ENCODE data around the gene GMPR. TPM values are rescaled to one million over a fixed set of nuclear protein-coding genes. Genes with fewer than 3 reads are reported as not detected.

The GMPR gene
- total and polyA plus RNA-seq, 7 donors: 2.8 to 26.5 (median 15.0) TPM

DNA sequence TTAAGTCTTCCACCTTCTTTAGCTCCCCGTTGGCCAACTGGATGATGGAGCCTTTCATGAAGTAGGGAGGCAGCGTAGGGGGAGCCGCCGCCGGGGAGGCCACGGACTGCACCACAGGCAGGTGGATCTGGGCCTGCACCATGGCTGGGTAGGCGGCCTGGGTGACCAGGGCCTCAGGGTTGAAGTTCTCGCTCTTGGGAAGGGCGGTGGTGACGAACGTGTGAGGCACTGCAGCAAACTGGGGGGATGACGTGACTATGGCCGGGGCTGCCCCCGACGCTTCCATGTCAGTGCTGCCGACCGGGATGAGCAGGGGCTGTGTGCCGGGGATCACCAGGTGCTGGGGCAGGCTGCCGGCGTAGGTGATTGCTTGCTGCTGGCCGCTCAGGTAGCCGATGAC, 88.1 kb downstream of the GMPR start:
- Histone ChIP-seq H3K4me1 (peaks cover 0 to 30% (median 26%) of the 10 kb centered on the region in 4 donors), H3K27ac (no peak overlapping the region), H3K4me3 (no peak overlapping the region), H3K27me3 (no peaks in the 10 kb centered on the region), H3K9me3 (no peaks in the 10 kb centered on the region), H3K36me3 (peaks cover 0 to 33% (median 20%) of the 10 kb centered on the region in 4 donors)
- intact Hi-C loops (cut with DNase I): no loop called here
- WGBS, 2 donors: 97 to 98% methylated on average over 22 of the region's 22 CpGs
- TF ChIP-seq POLR2AphosphoS5 (IDR thresholded peaks at IDR 0.05) (no peak), POLR2A (IDR thresholded peaks at IDR 0.05) (no peak), EP300 (IDR thresholded peaks at IDR 0.05) (no peak)
- TF ChIP-seq, protein P1, sequence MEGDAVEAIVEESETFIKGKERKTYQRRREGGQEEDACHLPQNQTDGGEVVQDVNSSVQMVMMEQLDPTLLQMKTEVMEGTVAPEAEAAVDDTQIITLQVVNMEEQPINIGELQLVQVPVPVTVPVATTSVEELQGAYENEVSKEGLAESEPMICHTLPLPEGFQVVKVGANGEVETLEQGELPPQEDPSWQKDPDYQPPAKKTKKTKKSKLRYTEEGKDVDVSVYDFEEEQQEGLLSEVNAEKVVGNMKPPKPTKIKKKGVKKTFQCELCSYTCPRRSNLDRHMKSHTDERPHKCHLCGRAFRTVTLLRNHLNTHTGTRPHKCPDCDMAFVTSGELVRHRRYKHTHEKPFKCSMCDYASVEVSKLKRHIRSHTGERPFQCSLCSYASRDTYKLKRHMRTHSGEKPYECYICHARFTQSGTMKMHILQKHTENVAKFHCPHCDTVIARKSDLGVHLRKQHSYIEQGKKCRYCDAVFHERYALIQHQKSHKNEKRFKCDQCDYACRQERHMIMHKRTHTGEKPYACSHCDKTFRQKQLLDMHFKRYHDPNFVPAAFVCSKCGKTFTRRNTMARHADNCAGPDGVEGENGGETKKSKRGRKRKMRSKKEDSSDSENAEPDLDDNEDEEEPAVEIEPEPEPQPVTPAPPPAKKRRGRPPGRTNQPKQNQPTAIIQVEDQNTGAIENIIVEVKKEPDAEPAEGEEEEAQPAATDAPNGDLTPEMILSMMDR (IDR thresholded peaks at IDR 0.05): no peak
- no peak for DNase-seq

DNA sequence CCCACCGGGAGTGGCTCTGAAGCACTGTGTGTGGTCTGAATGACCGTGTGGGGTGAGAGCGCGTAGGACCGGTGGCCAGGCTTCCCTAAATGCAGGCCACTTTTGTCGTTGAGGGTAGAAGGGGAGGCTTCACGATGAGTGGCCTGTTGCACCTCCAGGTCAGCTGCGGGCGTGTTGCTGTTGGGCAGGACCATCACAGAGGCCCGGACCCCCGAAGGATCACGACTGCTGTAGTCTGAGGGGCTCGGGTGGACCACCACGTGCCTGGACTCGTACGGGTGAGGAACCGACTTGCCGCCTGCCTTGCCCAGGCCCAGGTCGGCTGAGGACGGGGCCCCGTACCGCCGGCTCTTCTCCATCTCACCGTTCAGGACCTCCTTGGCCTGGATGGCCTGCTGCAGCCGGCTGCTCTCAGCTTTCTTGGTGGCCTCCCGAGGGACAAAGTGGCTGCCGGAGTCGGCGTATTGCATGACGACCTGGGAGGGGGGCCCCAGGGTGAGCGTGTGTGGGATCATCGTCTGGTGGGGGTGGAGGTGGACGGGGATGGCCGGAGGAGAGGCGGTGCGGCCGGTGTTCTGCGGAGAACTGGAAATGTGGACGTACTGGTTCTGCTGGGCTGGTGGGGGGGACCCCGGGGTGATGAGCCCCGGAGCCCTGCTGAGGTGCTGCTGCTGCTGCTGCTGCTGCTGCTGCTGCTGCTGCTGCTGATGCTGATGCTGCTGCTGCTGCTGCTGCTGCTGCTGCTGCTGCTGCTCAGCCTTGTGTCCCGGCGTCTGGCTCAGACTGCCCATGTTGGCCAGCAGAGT, 88.8 kb downstream of the GMPR start:
- no peaks in the 10 kb centered on the region for H3K9me3 ChIP-seq
- intact Hi-C loops (cut with DNase I): no loop called here
- peaks cover 0 to 33% (median 20%) of the 10 kb centered on the region in 4 donors for H3K36me3 ChIP-seq
- no peak for DNase-seq
- WGBS, 2 donors: 97% methylated on average over 43 of the region's 43 CpGs
- no peak for TF ChIP-seq POLR2AphosphoS5 (IDR thresholded peaks at IDR 0.05)
- TF ChIP-seq POLR2A (IDR thresholded peaks at IDR 0.05): no peak
- no peak for TF ChIP-seq EP300 (IDR thresholded peaks at IDR 0.05)
- TF ChIP-seq, protein P1 (IDR thresholded peaks at IDR 0.05): no peak
- H3K27me3 ChIP-seq: no peaks in the 10 kb centered on the region
- no peak overlapping the region for H3K27ac ChIP-seq
- H3K4me1 ChIP-seq: peaks cover 0 to 30% (median 26%) of the 10 kb centered on the region in 4 donors
- H3K4me3 ChIP-seq: no peak overlapping the region

DNA sequence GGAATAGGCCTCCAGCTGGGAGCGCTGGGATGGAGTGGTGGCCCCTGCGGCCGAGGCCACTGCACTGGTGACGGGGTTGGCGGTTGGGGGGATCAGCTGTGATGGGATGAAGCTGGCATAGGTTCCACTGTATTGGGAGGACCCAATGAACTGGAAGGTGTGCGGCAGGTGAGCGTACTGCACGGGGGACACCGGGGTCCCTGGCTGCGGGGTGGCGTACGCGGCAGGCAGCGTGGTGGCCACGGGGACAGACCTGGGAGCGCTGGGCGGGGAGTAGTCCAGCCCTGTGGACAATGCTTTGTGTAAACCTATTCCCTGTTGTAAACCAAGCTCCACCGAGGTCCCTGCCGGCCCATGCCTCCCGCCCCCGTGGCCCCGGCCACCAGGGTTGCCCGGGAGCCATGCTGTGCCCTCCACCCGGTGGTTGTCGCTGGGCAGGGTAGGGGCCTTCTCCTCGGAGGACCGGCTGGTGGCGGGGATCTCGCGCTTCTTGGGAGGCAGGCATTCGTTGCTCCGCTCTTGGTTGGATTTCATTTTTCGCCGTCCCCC, 89.5 kb downstream of the GMPR start:
- Histone ChIP-seq H3K27me3 (no peaks in the 10 kb centered on the region), H3K9me3 (no peaks in the 10 kb centered on the region), H3K4me1 (peaks cover 0 to 30% (median 24%) of the 10 kb centered on the region in 4 donors), H3K4me3 (no peak overlapping the region), H3K36me3 (peaks cover 0 to 33% (median 20%) of the 10 kb centered on the region in 4 donors), H3K27ac (no peak overlapping the region)
- TF ChIP-seq POLR2A (IDR thresholded peaks at IDR 0.05) (no peak), EP300 (IDR thresholded peaks at IDR 0.05) (no peak), POLR2AphosphoS5 (IDR thresholded peaks at IDR 0.05) (no peak)
- TF ChIP-seq, protein P1 (IDR thresholded peaks at IDR 0.05): no peak
- no peak for DNase-seq
- intact Hi-C loops (cut with DNase I): no loop called here
- WGBS, 2 donors: 97% methylated on average over 34 of the region's 34 CpGs

DNA sequence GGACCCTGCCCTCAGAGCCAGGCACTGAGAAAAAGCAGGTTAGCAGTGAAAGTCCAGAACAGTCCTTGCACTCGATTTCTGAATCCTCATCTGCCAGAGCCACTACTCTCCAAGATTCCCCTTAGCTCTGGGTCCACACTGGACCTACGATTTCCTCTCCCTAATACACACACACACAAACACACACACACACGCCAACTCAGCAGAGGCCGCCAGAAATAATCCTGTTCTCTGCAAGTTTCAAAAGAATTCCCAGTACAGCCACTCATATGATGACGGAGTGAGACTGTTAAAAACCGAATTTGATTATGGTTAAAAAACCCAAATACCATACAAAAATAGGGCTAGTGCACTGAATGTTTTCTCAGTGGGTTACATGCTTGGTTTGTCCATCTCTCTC, 90.8 kb downstream of the GMPR start:
- peaks cover 0 to 32% (median 25%) of the 10 kb centered on the region in 4 donors for H3K4me1 ChIP-seq
- H3K9me3 ChIP-seq: no peaks in the 10 kb centered on the region
- no peak for TF ChIP-seq EP300 (IDR thresholded peaks at IDR 0.05)
- peaks cover 0 to 33% (median 20%) of the 10 kb centered on the region in 4 donors for H3K36me3 ChIP-seq
- intact Hi-C loops (cut with DNase I): no loop called here
- no peak overlapping the region for H3K4me3 ChIP-seq
- no peaks in the 10 kb centered on the region for H3K27me3 ChIP-seq
- no peak for DNase-seq
- no peak overlapping the region for H3K27ac ChIP-seq
- WGBS, 2 donors: 86 to 89% methylated on average over 6 of the region's 6 CpGs

DNA sequence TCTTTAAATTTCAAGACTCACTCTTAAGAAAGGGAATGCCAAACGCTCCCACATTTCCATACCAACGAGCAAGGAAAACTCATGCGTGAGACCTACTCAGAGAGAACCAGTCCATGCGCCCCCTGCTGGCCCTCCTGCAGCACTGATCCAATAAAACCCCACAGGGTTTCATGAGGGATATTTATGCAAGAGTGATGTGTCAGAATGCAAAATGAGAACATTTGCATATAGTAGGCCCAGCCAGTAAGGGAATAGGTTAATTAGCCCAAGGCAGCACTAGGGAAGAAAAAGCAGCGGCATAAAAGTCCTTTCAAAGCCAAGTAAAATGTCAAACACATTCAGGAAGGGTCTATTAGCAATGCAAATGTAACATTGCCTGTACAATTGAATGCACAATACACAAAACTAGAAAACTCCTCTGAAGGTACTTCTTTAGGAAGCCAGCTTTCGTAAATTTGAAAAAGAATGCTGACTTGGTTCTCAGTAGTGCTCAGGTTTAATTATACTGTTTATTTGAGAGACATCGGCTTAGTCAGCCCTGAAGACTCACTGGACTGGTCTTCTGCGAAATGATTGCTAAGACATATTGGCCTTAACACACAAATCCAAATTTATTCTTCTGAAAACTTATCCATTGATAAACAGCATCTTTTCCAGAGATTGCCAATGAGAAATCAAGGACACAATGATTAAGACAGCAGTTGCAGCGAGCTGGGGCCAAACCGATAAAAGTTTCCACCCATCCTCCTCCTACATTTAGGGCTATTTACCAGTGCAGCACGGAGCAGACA, 93.2 kb downstream of the GMPR start:
- Histone ChIP-seq H3K4me3 (no peak overlapping the region), H3K4me1 (peaks cover 0 to 49% (median 41%) of the 10 kb centered on the region in 4 donors), H3K9me3 (no peaks in the 10 kb centered on the region), H3K27me3 (no peaks in the 10 kb centered on the region), H3K36me3 (peaks cover 0 to 16% (median 13%) of the 10 kb centered on the region in 4 donors), H3K27ac (peak overlapping the region in 1 of 4 donors; percentile 83)
- peak; percentile 85 for DNase-seq
- WGBS, 2 donors: 24 to 29% methylated on average over 11 of the region's 11 CpGs
- intact Hi-C loops (cut with DNase I): loop anchor here (1.0 to 10.0 kb wide), 7 partner anchors 94 to 1373 kb away; partner anchors contain the start of genes GMPR and NUP153
- TF ChIP-seq EP300 (IDR thresholded peaks at IDR 0.05): no peak
- TF ChIP-seq, protein P1 (IDR thresholded peaks at IDR 0.05): peak; percentile 74 to 94 (median 86)
